ENCODE data around the gene BEST1. TPM values are rescaled to one million over a fixed set of nuclear protein-coding genes. Genes with fewer than 3 reads are reported as not detected.

The BEST1 gene
- total RNA-seq, 2 experiments from 2014 or later, result 0.14 to 0.25 TPM

DNA sequence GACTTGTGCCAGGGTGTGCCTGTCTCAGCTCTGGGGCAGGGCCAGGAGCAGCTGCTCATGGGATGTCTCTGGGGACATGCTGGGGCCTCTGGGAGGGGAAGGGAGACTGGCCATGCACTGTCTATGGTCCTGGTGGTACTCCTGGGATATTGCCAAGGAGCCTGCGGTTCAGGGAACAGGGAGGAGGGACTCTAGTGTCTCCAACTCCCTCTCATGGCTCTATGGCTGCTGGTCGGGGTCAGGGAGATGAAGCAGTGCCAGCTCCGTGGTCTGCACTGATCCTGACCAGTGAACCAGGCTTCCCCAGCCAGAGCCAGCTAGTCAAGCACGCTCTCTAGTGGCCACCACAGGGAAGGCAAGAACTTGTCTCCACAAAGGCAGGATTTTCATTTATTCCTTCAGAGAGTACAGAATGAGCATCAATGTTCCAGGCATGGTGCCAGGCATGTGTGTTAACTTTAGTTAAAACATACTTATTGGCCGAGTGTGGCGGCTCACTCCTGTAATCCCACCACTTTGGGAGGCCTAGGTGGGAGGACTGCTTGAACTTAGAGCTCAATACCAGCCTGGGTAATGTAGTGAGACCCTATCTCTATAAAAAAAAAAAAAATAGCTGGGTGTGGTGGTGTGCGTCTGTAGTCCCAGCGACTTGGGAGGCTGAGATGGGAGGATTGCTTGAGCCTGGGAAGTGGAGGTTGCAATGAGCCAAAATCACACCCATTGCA is 2.5 kb upstream of the BEST1 start:
- H3K9me3 Mint-ChIP-seq, result no peaks in the 10 kb centered on the region
- H3K4me1 Mint-ChIP-seq (ENCODE audit: low read depth), result no peaks in the 10 kb centered on the region
- Histone ChIP-seq H3K27me3 (ENCODE audit: control insufficient read depth in 1 of 2, insufficient read depth in 2 of 2, low read length in 2 of 2) (peaks cover 0 to 3% of the 10 kb centered on the region in 2 experiments), H3K27ac (ENCODE audit: low read depth in 1 of 2, low read length in 2 of 2) (no peak overlapping the region), H3K9me3 (ENCODE audit: control insufficient read depth in 1 of 2, insufficient read depth in 1 of 2, low read length in 2 of 2) (no peaks in the 10 kb centered on the region), H3K36me3 (ENCODE audit: insufficient read depth, low read length) (no peaks in the 10 kb centered on the region), H3K4me3 (ENCODE audit: low read length) (no peak overlapping the region), H3K4me1 (ENCODE audit: insufficient read depth, low read length) (peaks cover 8% of the 10 kb centered on the region)
- no peak overlapping the region for H3K27ac Mint-ChIP-seq
- ChIA-PET CTCF (interaction anchor here (0.6 to 3.5 kb wide), 32 partner anchors 10 to 367 kb away, joined by 3 to 73 read pairs (median 4); partner anchors contain the start of gene FTH1), POLR2A (interaction anchor here (0.7 to 3.6 kb wide), 7 partner anchors 9 to 160 kb away, joined by 3 to 20 read pairs (median 3); partner anchors contain the start of gene FTH1)
- peaks cover 16% of the 10 kb centered on the region for H3K27me3 Mint-ChIP-seq
- no peaks in the 10 kb centered on the region for H3K36me3 Mint-ChIP-seq (ENCODE audit: low read depth)
- intact Hi-C loops (cut with DNase I, micrococcal nuclease), result loop anchor here (1.0 to 5.0 kb wide), 5 partner anchors 48 to 150 kb away; no protein-coding TSS in a partner anchor
- peak; percentile 70 for TF ChIP-seq CTCF (IDR thresholded peaks at IDR 0.05)
- ATAC-seq (ENCODE audit: poor library complexity) (peak; percentile 87), DNase-seq (peak; percentile 42 to 81 (median 58))
- H3K4me3 Mint-ChIP-seq, result no peak overlapping the region

DNA sequence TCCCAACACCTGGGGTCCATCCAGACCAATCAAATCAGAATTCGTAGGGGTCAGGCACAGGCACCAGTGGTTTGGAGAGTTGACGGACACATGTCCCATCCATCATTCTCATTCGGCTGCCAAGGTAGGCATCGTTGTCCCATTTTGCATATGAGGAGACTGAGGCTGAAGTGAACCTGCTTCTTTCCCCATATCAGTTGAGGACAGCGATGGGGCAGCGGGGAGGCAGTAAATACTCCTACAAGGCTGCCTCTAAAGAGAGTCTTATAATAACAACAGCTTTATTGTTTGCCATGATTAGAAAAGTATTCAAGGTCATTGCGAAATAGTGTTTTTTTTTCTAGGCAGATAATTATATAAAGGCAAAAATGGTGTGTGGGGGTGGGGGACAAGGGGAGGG is 1.6 kb upstream of the BEST1 start:
- Histone ChIP-seq H3K36me3 (ENCODE audit: insufficient read depth, low read length) (no peaks in the 10 kb centered on the region), H3K9me3 (ENCODE audit: control insufficient read depth in 1 of 2, insufficient read depth in 1 of 2, low read length in 2 of 2) (no peaks in the 10 kb centered on the region), H3K27ac (ENCODE audit: low read depth in 1 of 2, low read length in 2 of 2) (no peak overlapping the region), H3K27me3 (ENCODE audit: control insufficient read depth in 1 of 2, insufficient read depth in 2 of 2, low read length in 2 of 2) (peaks cover 0 to 5% of the 10 kb centered on the region in 2 experiments), H3K4me1 (ENCODE audit: insufficient read depth, low read length) (peaks cover 8% of the 10 kb centered on the region), H3K4me3 (ENCODE audit: low read length) (no peak overlapping the region)
- Mint-ChIP-seq H3K27ac (no peak overlapping the region), H3K4me3 (no peak overlapping the region), H3K27me3 (peaks cover 16% of the 10 kb centered on the region), H3K4me1 (ENCODE audit: low read depth) (no peaks in the 10 kb centered on the region), H3K36me3 (ENCODE audit: low read depth) (no peaks in the 10 kb centered on the region), H3K9me3 (no peaks in the 10 kb centered on the region)
- CTCF ChIA-PET, result interaction anchor here (0.7 to 3.5 kb wide), 22 partner anchors 11 to 310 kb away, joined by 3 to 73 read pairs (median 5); partner anchors contain the start of gene FTH1
- intact Hi-C loops (cut with DNase I, micrococcal nuclease), result loop anchor here in 1 of 2 experiments (5.0 kb wide), 1 partner anchor 51 kb away; no protein-coding TSS in a partner anchor
- POLR2A ChIA-PET, result interaction anchor here (0.8 to 3.6 kb wide), 3 partner anchors 19 to 159 kb away, joined by 3 to 20 read pairs (median 3); partner anchors contain the start of gene FTH1
- DNase-seq (no peak), ATAC-seq (ENCODE audit: poor library complexity) (no peak)
- no peak for TF ChIP-seq CTCF (IDR thresholded peaks at IDR 0.05)

GRCh38 chr11:61949169-61950034 is 749 bp upstream of the BEST1 start:
- Histone ChIP-seq H3K4me1 (ENCODE audit: insufficient read depth, low read length) (peaks cover 8% of the 10 kb centered on the region), H3K9me3 (ENCODE audit: control insufficient read depth in 1 of 2, insufficient read depth in 1 of 2, low read length in 2 of 2) (no peaks in the 10 kb centered on the region), H3K27ac (ENCODE audit: low read depth in 1 of 2, low read length in 2 of 2) (no peak overlapping the region), H3K36me3 (ENCODE audit: insufficient read depth, low read length) (no peaks in the 10 kb centered on the region), H3K4me3 (ENCODE audit: low read length) (no peak overlapping the region), H3K27me3 (ENCODE audit: control insufficient read depth in 1 of 2, insufficient read depth in 2 of 2, low read length in 2 of 2) (peaks cover 8% of the 10 kb centered on the region in 2 experiments)
- Mint-ChIP-seq H3K4me1 (ENCODE audit: low read depth) (no peaks in the 10 kb centered on the region), H3K9me3 (no peaks in the 10 kb centered on the region), H3K4me3 (no peak overlapping the region), H3K27me3 (peaks cover 24% of the 10 kb centered on the region), H3K36me3 (ENCODE audit: low read depth) (no peaks in the 10 kb centered on the region), H3K27ac (no peak overlapping the region)
- DNase-seq (peak in 2 of 14 experiments; percentile 60 to 69), ATAC-seq (ENCODE audit: poor library complexity) (peak; percentile 62)
- intact Hi-C loops (cut with DNase I, micrococcal nuclease), result loop anchor here in 1 of 2 experiments (5.0 kb wide), 1 partner anchor 52 kb away; no protein-coding TSS in a partner anchor
- CTCF ChIA-PET, result interaction anchor here (0.7 to 3.5 kb wide), 2 partner anchors 50 to 132 kb away, joined by 3 to 20 read pairs; no protein-coding TSS in a partner anchor
- TF ChIP-seq CTCF (IDR thresholded peaks at IDR 0.05), result no peak
- POLR2A ChIA-PET, result interaction anchor here (0.6 to 3.6 kb wide), 3 partner anchors 19 to 406 kb away, joined by 3 to 20 read pairs (median 3); partner anchors contain the start of gene FTH1
